ENCODE results near the gene INF2. TPM values are rescaled to one million over a fixed set of nuclear protein-coding genes. Genes with fewer than 3 reads are reported as not detected.
A peak's percentile ranks its signal among the peaks of the same experiment; 100 is the strongest.

INF2 gene
- total RNA-seq, 1 donor from 2014 or later: 14.6 TPM

GRCh38 chr14:104717646-104718045 lies 28.2 kb downstream of the INF2 start:
- H3K4me1 ChIP-seq (ENCODE audit: control insufficient read depth in 3 of 3, insufficient read depth in 3 of 3, low read length in 3 of 3): peaks cover 27 to 47% (median 42%) of the 10 kb centered on the region in 3 donors
- no peaks in the 10 kb centered on the region for H3K9me3 ChIP-seq (ENCODE audit: control insufficient read depth in 3 of 3, low read length in 3 of 3)
- peak overlapping the region in 1 of 3 donors; percentile 78 for H3K9ac ChIP-seq (ENCODE audit: low read depth in 1 of 3, low read length in 3 of 3)
- H3K27me3 ChIP-seq (ENCODE audit: control insufficient read depth in 3 of 3, insufficient read depth in 3 of 3, low read length in 3 of 3): no peaks in the 10 kb centered on the region
- H3K4me3 ChIP-seq (ENCODE audit: low read length in 3 of 3): no peak overlapping the region
- H3K27ac ChIP-seq (ENCODE audit: low read depth, low read length): no peak overlapping the region
- peaks cover 22 to 27% (median 22%) of the 10 kb centered on the region in 3 donors for H3K36me3 ChIP-seq (ENCODE audit: control insufficient read depth in 3 of 3, insufficient read depth in 3 of 3, low read length in 3 of 3)

GRCh38 chr14:104718147-104718546 lies 28.7 kb downstream of the INF2 start:
- H3K4me3 ChIP-seq (ENCODE audit: low read length in 3 of 3): no peak overlapping the region
- H3K9me3 ChIP-seq (ENCODE audit: control insufficient read depth in 3 of 3, low read length in 3 of 3): no peaks in the 10 kb centered on the region
- H3K27ac ChIP-seq (ENCODE audit: low read depth, low read length): peak overlapping the region; percentile 60
- H3K27me3 ChIP-seq (ENCODE audit: control insufficient read depth in 3 of 3, insufficient read depth in 3 of 3, low read length in 3 of 3): no peaks in the 10 kb centered on the region
- peak overlapping the region in 2 of 3 donors; percentile 14 to 78 for H3K9ac ChIP-seq (ENCODE audit: low read depth in 1 of 3, low read length in 3 of 3)
- peaks cover 20 to 27% (median 22%) of the 10 kb centered on the region in 3 donors for H3K36me3 ChIP-seq (ENCODE audit: control insufficient read depth in 3 of 3, insufficient read depth in 3 of 3, low read length in 3 of 3)
- peaks cover 31 to 52% (median 47%) of the 10 kb centered on the region in 3 donors for H3K4me1 ChIP-seq (ENCODE audit: control insufficient read depth in 3 of 3, insufficient read depth in 3 of 3, low read length in 3 of 3)

GRCh38 chr14:104718871-104719270 lies 29.5 kb downstream of the INF2 start:
- H3K36me3 ChIP-seq (ENCODE audit: control insufficient read depth in 3 of 3, insufficient read depth in 3 of 3, low read length in 3 of 3): peaks cover 16 to 22% (median 19%) of the 10 kb centered on the region in 3 donors
- peak overlapping the region; percentile 12 to 78 (median 14) for H3K9ac ChIP-seq (ENCODE audit: low read depth in 1 of 3, low read length in 3 of 3)
- H3K9me3 ChIP-seq (ENCODE audit: control insufficient read depth in 3 of 3, low read length in 3 of 3): no peaks in the 10 kb centered on the region
- H3K27ac ChIP-seq (ENCODE audit: low read depth, low read length): peak overlapping the region; percentile 60
- no peak overlapping the region for H3K4me3 ChIP-seq (ENCODE audit: low read length in 3 of 3)
- H3K27me3 ChIP-seq (ENCODE audit: control insufficient read depth in 3 of 3, insufficient read depth in 3 of 3, low read length in 3 of 3): no peaks in the 10 kb centered on the region
- peaks cover 38 to 58% (median 53%) of the 10 kb centered on the region in 3 donors for H3K4me1 ChIP-seq (ENCODE audit: control insufficient read depth in 3 of 3, insufficient read depth in 3 of 3, low read length in 3 of 3)

GRCh38 chr14:104719343-104719742 lies 29.9 kb downstream of the INF2 start:
- Histone ChIP-seq H3K9ac (ENCODE audit: low read depth in 1 of 3, low read length in 3 of 3) (peak overlapping the region in 2 of 3 donors; percentile 12 to 78), H3K4me3 (ENCODE audit: low read length in 3 of 3) (no peak overlapping the region), H3K36me3 (ENCODE audit: control insufficient read depth in 3 of 3, insufficient read depth in 3 of 3, low read length in 3 of 3) (peaks cover 15 to 22% (median 17%) of the 10 kb centered on the region in 3 donors), H3K27me3 (ENCODE audit: control insufficient read depth in 3 of 3, insufficient read depth in 3 of 3, low read length in 3 of 3) (no peaks in the 10 kb centered on the region), H3K27ac (ENCODE audit: low read depth, low read length) (peak overlapping the region; percentile 60), H3K4me1 (ENCODE audit: control insufficient read depth in 3 of 3, insufficient read depth in 3 of 3, low read length in 3 of 3) (peaks cover 38 to 58% (median 53%) of the 10 kb centered on the region in 3 donors), H3K9me3 (ENCODE audit: control insufficient read depth in 3 of 3, low read length in 3 of 3) (no peaks in the 10 kb centered on the region)

- H3K9ac ChIP-seq (ENCODE audit: low read depth in 1 of 3, low read length in 3 of 3): peak overlapping the region; percentile 63 to 98 (median 79)
- no peaks in the 10 kb centered on the region for H3K27me3 ChIP-seq (ENCODE audit: control insufficient read depth in 3 of 3, insufficient read depth in 3 of 3, low read length in 3 of 3)
- H3K27ac ChIP-seq (ENCODE audit: low read depth, low read length): peak overlapping the region; percentile 98
- peaks cover 60 to 78% (median 72%) of the 10 kb centered on the region in 3 donors for H3K4me1 ChIP-seq (ENCODE audit: control insufficient read depth in 3 of 3, insufficient read depth in 3 of 3, low read length in 3 of 3)
- peaks cover 5 to 12% (median 6%) of the 10 kb centered on the region in 3 donors for H3K36me3 ChIP-seq (ENCODE audit: control insufficient read depth in 3 of 3, insufficient read depth in 3 of 3, low read length in 3 of 3)
- peak overlapping the region in 2 of 3 donors; percentile 50 to 60 for H3K4me3 ChIP-seq (ENCODE audit: low read length in 3 of 3)
- no peaks in the 10 kb centered on the region for H3K9me3 ChIP-seq (ENCODE audit: control insufficient read depth in 3 of 3, low read length in 3 of 3)
Observed at GRCh38 chr14:104721505-104722431, 32.4 kb downstream of the INF2 start.

- H3K36me3 ChIP-seq (ENCODE audit: control insufficient read depth in 3 of 3, insufficient read depth in 3 of 3, low read length in 3 of 3): peaks cover 5 to 12% (median 6%) of the 10 kb centered on the region in 3 donors
- H3K27ac ChIP-seq (ENCODE audit: low read depth, low read length): peak overlapping the region; percentile 98
- peak overlapping the region; percentile 48 to 86 (median 83) for H3K4me3 ChIP-seq (ENCODE audit: low read length in 3 of 3)
- H3K4me1 ChIP-seq (ENCODE audit: control insufficient read depth in 3 of 3, insufficient read depth in 3 of 3, low read length in 3 of 3): peaks cover 73 to 84% (median 76%) of the 10 kb centered on the region in 3 donors
- peak overlapping the region; percentile 74 to 98 (median 91) for H3K9ac ChIP-seq (ENCODE audit: low read depth in 1 of 3, low read length in 3 of 3)
- no peaks in the 10 kb centered on the region for H3K9me3 ChIP-seq (ENCODE audit: control insufficient read depth in 3 of 3, low read length in 3 of 3)
- H3K27me3 ChIP-seq (ENCODE audit: control insufficient read depth in 3 of 3, insufficient read depth in 3 of 3, low read length in 3 of 3): no peaks in the 10 kb centered on the region
Observed at GRCh38 chr14:104722938-104723650, 33.7 kb downstream of the INF2 start.

- Histone ChIP-seq H3K9me3 (ENCODE audit: control insufficient read depth in 3 of 3, low read length in 3 of 3) (no peaks in the 10 kb centered on the region), H3K4me3 (ENCODE audit: low read length in 3 of 3) (peak within 1 kb of the TSS; percentile 71 to 86 (median 83)), H3K27ac (ENCODE audit: low read depth, low read length) (peak within 1 kb of the TSS; percentile 98), H3K27me3 (ENCODE audit: control insufficient read depth in 3 of 3, insufficient read depth in 3 of 3, low read length in 3 of 3) (no peaks in the 10 kb centered on the region), H3K4me1 (ENCODE audit: control insufficient read depth in 3 of 3, insufficient read depth in 3 of 3, low read length in 3 of 3) (peaks cover 73 to 84% (median 77%) of the 10 kb centered on the region in 3 donors), H3K36me3 (ENCODE audit: control insufficient read depth in 3 of 3, insufficient read depth in 3 of 3, low read length in 3 of 3) (peaks cover 5 to 16% (median 6%) of the 10 kb centered on the region in 3 donors), H3K9ac (ENCODE audit: low read depth in 1 of 3, low read length in 3 of 3) (peak within 1 kb of the TSS; percentile 91 to 98 (median 92))
Observed at GRCh38 chr14:104723651-104724406, 34.4 kb downstream of the INF2 start, which contains the start of gene ADSS1. Gene ADSS1 (plus strand): TSS chr14:104724229. CDS start chr14:104724271, 42 bp downstream.

- H3K36me3 ChIP-seq (ENCODE audit: control insufficient read depth in 3 of 3, insufficient read depth in 3 of 3, low read length in 3 of 3): peaks cover 5 to 13% (median 6%) of the 10 kb centered on the region in 3 donors
- peak overlapping the region; percentile 71 to 83 (median 82) for H3K4me3 ChIP-seq (ENCODE audit: low read length in 3 of 3)
- peak overlapping the region; percentile 98 for H3K27ac ChIP-seq (ENCODE audit: low read depth, low read length)
- no peaks in the 10 kb centered on the region for H3K9me3 ChIP-seq (ENCODE audit: control insufficient read depth in 3 of 3, low read length in 3 of 3)
- no peaks in the 10 kb centered on the region for H3K27me3 ChIP-seq (ENCODE audit: control insufficient read depth in 3 of 3, insufficient read depth in 3 of 3, low read length in 3 of 3)
- H3K9ac ChIP-seq (ENCODE audit: low read depth in 1 of 3, low read length in 3 of 3): peak overlapping the region; percentile 91 to 98 (median 92)
- peaks cover 73 to 83% (median 75%) of the 10 kb centered on the region in 3 donors for H3K4me1 ChIP-seq (ENCODE audit: control insufficient read depth in 3 of 3, insufficient read depth in 3 of 3, low read length in 3 of 3)
Observed at GRCh38 chr14:104724407-104724980, 35.1 kb downstream of the INF2 start.
